ENCODE results near the gene TRAPPC14.
A peak's percentile ranks its signal among the peaks of the same experiment; 100 is the strongest.

TRAPPC14 gene

DNA sequence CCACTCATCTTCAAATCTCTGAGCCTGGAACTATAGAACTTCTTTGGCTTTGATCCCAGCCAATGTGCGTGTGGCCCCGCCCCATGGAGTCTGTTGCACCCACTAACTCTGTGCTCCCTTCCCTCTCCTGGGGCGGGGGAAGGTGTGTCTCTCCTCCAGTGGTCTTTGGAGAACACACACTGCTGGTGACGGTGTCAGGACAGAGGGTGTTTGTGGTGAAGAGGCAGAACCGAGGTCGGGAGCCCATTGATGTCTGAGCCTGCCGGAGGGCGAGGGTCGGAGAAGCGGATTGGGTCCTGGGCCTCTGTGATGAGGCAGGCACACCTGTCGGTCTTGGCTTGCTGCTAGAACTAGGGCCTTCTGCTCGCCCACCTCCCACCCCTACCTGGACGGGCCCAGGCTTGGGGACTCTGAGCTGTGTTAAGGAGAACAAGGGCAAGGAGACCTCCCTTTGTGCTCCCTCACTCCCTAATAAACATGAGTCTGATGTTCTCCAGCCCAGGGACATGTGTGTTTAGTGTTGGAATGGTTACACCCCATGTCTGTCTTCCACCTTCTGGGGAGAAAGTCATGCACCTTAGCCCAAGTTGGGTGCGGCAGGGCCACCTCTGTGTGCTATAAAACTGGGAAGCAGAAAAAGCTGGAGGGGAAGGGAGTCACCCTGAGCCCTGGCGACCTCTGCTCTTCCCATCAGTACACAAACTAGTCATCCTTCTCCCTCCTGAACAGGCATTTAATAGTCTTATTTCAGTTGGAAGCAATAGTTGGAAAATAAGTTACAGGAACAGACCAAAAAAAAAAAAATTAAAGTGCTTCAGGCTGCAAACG, 4.6 kb downstream of the TRAPPC14 start:
- Histone ChIP-seq H2BK120ac (ENCODE audit: low read depth, low read length) (no peak overlapping the region), H3K27ac (ENCODE audit: low read depth, low read length) (no peak overlapping the region), H3K27me3 (ENCODE audit: insufficient read depth, low read length, poor library complexity) (no peaks in the 10 kb centered on the region), H3K36me3 (ENCODE audit: control insufficient read depth, insufficient read depth, low read length) (peaks cover 11% of the 10 kb centered on the region), H3K56ac (ENCODE audit: low read length) (peak overlapping the region; percentile 6), H3K4ac (ENCODE audit: low read depth, low read length) (no peak overlapping the region), H3K4me2 (ENCODE audit: low read length) (no peak overlapping the region), H4K8ac (ENCODE audit: low read depth, low read length) (no peak overlapping the region), H3K79me1 (ENCODE audit: low read length) (peaks cover 18% of the 10 kb centered on the region), H3K79me2 (ENCODE audit: control insufficient read depth, insufficient read depth, low read length) (peaks cover 8% of the 10 kb centered on the region), H3K4me1 (ENCODE audit: control insufficient read depth, low read depth, low read length) (peaks cover 12% of the 10 kb centered on the region), H3K18ac (ENCODE audit: low read length) (no peak overlapping the region), H2AK5ac (ENCODE audit: low read length) (no peak overlapping the region), H3K9ac (ENCODE audit: low read length) (no peak overlapping the region), H4K5ac (ENCODE audit: low read length) (no peak overlapping the region), H3K23ac (ENCODE audit: low read length) (peak overlapping the region; percentile 76), H3K4me3 (ENCODE audit: low read length) (no peak overlapping the region), H2BK15ac (replicated peaks; ENCODE audit: low read depth) (no peak overlapping the region), H2BK5ac (ENCODE audit: low read length) (no peak overlapping the region)
- WGBS (ENCODE audit: extremely low coverage, insufficient coverage, low lambda C conversion rate) = no CpG with 5 or more reads among the region's 16 CpGs
- DNase-seq = no peak

DNA sequence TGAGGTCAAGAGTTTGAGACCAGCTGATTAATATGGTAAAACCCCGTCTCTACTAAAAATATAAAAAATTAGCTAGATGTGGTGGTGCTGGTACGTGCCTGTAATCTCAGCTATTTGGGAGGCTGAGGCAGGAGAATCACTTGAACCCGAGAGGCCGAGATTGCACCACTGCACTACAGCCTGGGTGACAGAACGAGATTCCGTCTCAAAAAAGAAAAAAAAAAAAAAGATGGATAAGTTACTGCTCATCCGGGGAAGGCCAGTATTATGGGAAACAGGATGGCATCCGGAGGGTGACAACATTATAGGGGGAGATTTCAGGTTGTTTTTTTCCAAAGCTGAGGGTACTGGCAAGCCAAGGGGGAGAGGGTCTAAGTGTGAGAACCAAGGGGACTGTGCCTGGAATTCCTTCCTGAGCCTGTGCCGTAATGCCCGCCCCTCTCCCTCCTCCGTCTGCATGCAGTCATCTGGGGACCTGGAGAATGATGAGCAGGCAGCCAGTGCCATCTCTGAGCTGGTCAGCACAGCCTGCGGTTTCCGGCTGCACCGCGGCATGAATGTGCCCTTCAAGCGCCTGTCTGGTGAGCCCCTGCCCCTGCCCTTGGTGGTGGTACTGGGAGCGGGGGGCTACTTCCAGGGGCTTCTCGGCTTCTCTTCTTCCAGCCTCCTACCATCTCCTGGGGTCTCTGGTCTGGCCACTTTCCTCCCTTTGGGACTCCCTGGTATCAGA, 5.4 kb downstream of the TRAPPC14 start:
- H3K18ac ChIP-seq (ENCODE audit: low read length) = no peak overlapping the region
- H2AK5ac ChIP-seq (ENCODE audit: low read length) = no peak overlapping the region
- no CpG with 5 or more reads among the region's 18 CpGs for WGBS (ENCODE audit: extremely low coverage, insufficient coverage, low lambda C conversion rate)
- H3K27ac ChIP-seq (ENCODE audit: low read depth, low read length) = no peak overlapping the region
- H2BK5ac ChIP-seq (ENCODE audit: low read length) = no peak overlapping the region
- peaks cover 11% of the 10 kb centered on the region for H3K36me3 ChIP-seq (ENCODE audit: control insufficient read depth, insufficient read depth, low read length)
- H4K5ac ChIP-seq (ENCODE audit: low read length) = no peak overlapping the region
- H3K56ac ChIP-seq (ENCODE audit: low read length) = no peak overlapping the region
- H3K4ac ChIP-seq (ENCODE audit: low read depth, low read length) = no peak overlapping the region
- peaks cover 18% of the 10 kb centered on the region for H3K79me1 ChIP-seq (ENCODE audit: low read length)
- H3K79me2 ChIP-seq (ENCODE audit: control insufficient read depth, insufficient read depth, low read length) = peaks cover 8% of the 10 kb centered on the region
- no peak overlapping the region for H4K8ac ChIP-seq (ENCODE audit: low read depth, low read length)
- no peak overlapping the region for H3K4me3 ChIP-seq (ENCODE audit: low read length)
- no peaks in the 10 kb centered on the region for H3K27me3 ChIP-seq (ENCODE audit: insufficient read depth, low read length, poor library complexity)
- H3K4me2 ChIP-seq (ENCODE audit: low read length) = no peak overlapping the region
- peaks cover 14% of the 10 kb centered on the region for H3K4me1 ChIP-seq (ENCODE audit: control insufficient read depth, low read depth, low read length)
- H2BK120ac ChIP-seq (ENCODE audit: low read depth, low read length) = no peak overlapping the region
- no peak for DNase-seq
- H3K23ac ChIP-seq (ENCODE audit: low read length) = no peak overlapping the region
- H3K9ac ChIP-seq (ENCODE audit: low read length) = no peak overlapping the region
- H2BK15ac ChIP-seq (replicated peaks; ENCODE audit: low read depth) = no peak overlapping the region

DNA sequence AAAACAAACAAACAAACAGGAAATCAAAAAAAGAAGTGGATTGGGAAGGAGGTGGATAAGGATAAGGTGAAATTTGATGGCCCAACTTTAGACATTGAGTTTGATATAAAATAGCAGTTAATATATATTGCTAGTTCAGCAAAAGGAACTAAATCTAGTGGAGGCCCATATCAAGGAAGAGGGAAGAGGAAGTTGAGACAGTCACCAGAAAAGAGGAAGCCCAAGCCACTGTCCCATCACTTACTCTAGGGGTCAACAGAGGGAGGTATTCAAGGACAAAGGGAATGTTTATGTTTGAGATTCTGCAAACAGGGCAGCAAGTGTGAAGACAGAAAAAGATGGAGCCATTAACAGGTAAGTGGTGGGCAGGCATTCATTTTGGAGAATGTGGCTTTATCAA, 6.1 kb downstream of the TRAPPC14 start:
- Histone ChIP-seq H3K79me2 (ENCODE audit: control insufficient read depth, insufficient read depth, low read length) (peaks cover 8% of the 10 kb centered on the region), H3K79me1 (ENCODE audit: low read length) (peaks cover 15% of the 10 kb centered on the region), H3K4ac (ENCODE audit: low read depth, low read length) (no peak overlapping the region), H3K9ac (ENCODE audit: low read length) (no peak overlapping the region), H2BK120ac (ENCODE audit: low read depth, low read length) (no peak overlapping the region), H2BK15ac (replicated peaks; ENCODE audit: low read depth) (no peak overlapping the region), H2AK5ac (ENCODE audit: low read length) (no peak overlapping the region), H3K18ac (ENCODE audit: low read length) (no peak overlapping the region), H3K27me3 (ENCODE audit: insufficient read depth, low read length, poor library complexity) (no peaks in the 10 kb centered on the region), H3K4me2 (ENCODE audit: low read length) (no peak overlapping the region), H4K8ac (ENCODE audit: low read depth, low read length) (no peak overlapping the region), H3K23ac (ENCODE audit: low read length) (no peak overlapping the region), H2BK5ac (ENCODE audit: low read length) (no peak overlapping the region), H3K27ac (ENCODE audit: low read depth, low read length) (no peak overlapping the region), H3K36me3 (ENCODE audit: control insufficient read depth, insufficient read depth, low read length) (peaks cover 11% of the 10 kb centered on the region), H3K4me1 (ENCODE audit: control insufficient read depth, low read depth, low read length) (peaks cover 10% of the 10 kb centered on the region), H3K56ac (ENCODE audit: low read length) (no peak overlapping the region), H4K5ac (ENCODE audit: low read length) (no peak overlapping the region), H3K4me3 (ENCODE audit: low read length) (no peak overlapping the region)
- DNase-seq = peak; percentile 15

DNA sequence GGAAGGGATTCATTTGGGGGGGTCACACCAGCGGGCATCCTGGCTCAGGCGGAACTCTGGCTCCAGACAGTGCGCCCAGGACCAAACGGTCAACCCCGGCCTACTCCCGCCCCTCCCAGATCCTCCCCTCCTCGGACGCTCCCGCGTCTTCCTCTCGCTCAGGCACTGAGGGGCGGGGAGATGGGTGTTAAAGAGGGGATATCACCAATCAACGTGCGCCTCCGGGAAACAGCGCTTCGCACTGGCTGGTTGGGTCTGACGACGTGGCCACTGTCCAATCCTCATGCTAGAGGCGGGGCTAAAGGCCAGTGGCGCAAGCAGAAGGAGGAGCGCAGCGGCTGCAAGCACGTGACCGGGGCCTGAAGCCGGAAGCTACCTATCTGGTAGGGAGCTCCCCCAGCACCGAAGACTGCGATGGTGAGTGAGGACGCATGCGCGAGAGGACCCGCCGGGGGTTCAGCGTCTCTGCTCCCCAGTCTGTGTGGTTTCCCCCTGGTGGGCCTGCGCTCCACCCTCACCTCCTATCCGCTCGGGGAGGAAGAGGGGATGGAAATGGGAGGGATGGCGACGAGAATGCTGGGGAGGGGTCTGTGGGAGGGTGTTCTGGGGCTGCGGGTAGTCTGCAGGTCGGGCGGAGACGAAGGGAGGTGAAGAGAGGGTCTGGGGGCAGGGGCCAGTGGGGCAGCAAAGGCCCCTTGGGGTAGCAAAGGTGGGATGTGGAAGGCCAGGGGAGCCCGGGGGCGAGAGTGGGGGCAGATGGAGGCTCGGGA, 9.8 kb downstream of the TRAPPC14 start, which contains the start of gene LAMTOR4:
Gene LAMTOR4, plus strand, starts transcription at position 360 of the 770 bp plus-strand sequence. Its CDS starts 55 bp downstream, at position 415.
- H2BK120ac ChIP-seq (ENCODE audit: low read depth, low read length) = no peak within 1 kb of the TSS
- H3K36me3 ChIP-seq (ENCODE audit: control insufficient read depth, insufficient read depth, low read length) = no peaks in the 10 kb centered on the region
- peak within 1 kb of the TSS; percentile 8 for H3K18ac ChIP-seq (ENCODE audit: low read length)
- peak within 1 kb of the TSS; percentile 86 for H2BK5ac ChIP-seq (ENCODE audit: low read length)
- no peak within 1 kb of the TSS for H4K5ac ChIP-seq (ENCODE audit: low read length)
- H3K4me3 ChIP-seq (ENCODE audit: low read length) = peak within 1 kb of the TSS; percentile 90
- DNase-seq = peak; percentile 100
- H3K56ac ChIP-seq (ENCODE audit: low read length) = peak within 1 kb of the TSS; percentile 100
- H3K4me1 ChIP-seq (ENCODE audit: control insufficient read depth, low read depth, low read length) = peaks cover 2% of the 10 kb centered on the region
- H3K4me2 ChIP-seq (ENCODE audit: low read length) = peak within 1 kb of the TSS; percentile 87
- H3K27ac ChIP-seq (ENCODE audit: low read depth, low read length) = peak within 1 kb of the TSS; percentile 14
- H3K9ac ChIP-seq (ENCODE audit: low read length) = peak within 1 kb of the TSS; percentile 97
- no peak within 1 kb of the TSS for H3K23ac ChIP-seq (ENCODE audit: low read length)
- peaks cover 3% of the 10 kb centered on the region for H3K79me1 ChIP-seq (ENCODE audit: low read length)
- WGBS (ENCODE audit: extremely low coverage, insufficient coverage, low lambda C conversion rate) = no CpG with 5 or more reads among the region's 46 CpGs
- H3K27me3 ChIP-seq (ENCODE audit: insufficient read depth, low read length, poor library complexity) = no peaks in the 10 kb centered on the region
- H4K8ac ChIP-seq (ENCODE audit: low read depth, low read length) = peak within 1 kb of the TSS; percentile 65
- H3K4ac ChIP-seq (ENCODE audit: low read depth, low read length) = peak within 1 kb of the TSS; percentile 62
- H2AK5ac ChIP-seq (ENCODE audit: low read length) = no peak within 1 kb of the TSS
- H3K79me2 ChIP-seq (ENCODE audit: control insufficient read depth, insufficient read depth, low read length) = peaks cover 8% of the 10 kb centered on the region
- no peak within 1 kb of the TSS for H2BK15ac ChIP-seq (replicated peaks; ENCODE audit: low read depth)

DNA sequence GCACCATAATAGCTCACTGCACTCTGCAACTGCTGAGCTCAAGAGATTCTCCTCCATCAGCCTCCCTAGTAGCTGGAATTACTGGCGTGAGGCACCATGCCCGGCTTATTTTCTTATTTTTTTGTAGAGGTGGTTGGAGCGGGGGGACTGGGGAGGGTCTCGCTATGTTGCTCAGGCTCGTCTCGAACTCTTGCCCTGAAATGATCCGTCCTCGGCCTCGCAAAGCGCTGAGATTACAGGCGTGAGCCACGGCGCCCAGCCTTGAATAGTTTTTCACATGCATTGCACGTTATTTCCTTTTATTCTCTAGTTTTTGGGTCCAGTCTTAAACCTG, 10.3 kb downstream of the TRAPPC14 start:
- Histone ChIP-seq H3K23ac (ENCODE audit: low read length) (no peak overlapping the region), H2BK120ac (ENCODE audit: low read depth, low read length) (no peak overlapping the region), H3K4ac (ENCODE audit: low read depth, low read length) (no peak overlapping the region), H3K27me3 (ENCODE audit: insufficient read depth, low read length, poor library complexity) (no peaks in the 10 kb centered on the region), H4K5ac (ENCODE audit: low read length) (no peak overlapping the region), H2BK15ac (replicated peaks; ENCODE audit: low read depth) (no peak overlapping the region), H3K27ac (ENCODE audit: low read depth, low read length) (no peak overlapping the region), H3K4me3 (ENCODE audit: low read length) (no peak overlapping the region), H3K56ac (ENCODE audit: low read length) (peak overlapping the region; percentile 86), H2AK5ac (ENCODE audit: low read length) (no peak overlapping the region), H3K79me1 (ENCODE audit: low read length) (peaks cover 3% of the 10 kb centered on the region), H3K36me3 (ENCODE audit: control insufficient read depth, insufficient read depth, low read length) (no peaks in the 10 kb centered on the region), H3K18ac (ENCODE audit: low read length) (no peak overlapping the region), H3K9ac (ENCODE audit: low read length) (peak overlapping the region; percentile 76), H4K8ac (ENCODE audit: low read depth, low read length) (peak overlapping the region; percentile 65), H2BK5ac (ENCODE audit: low read length) (no peak overlapping the region), H3K79me2 (ENCODE audit: control insufficient read depth, insufficient read depth, low read length) (peaks cover 8% of the 10 kb centered on the region), H3K4me2 (ENCODE audit: low read length) (peak overlapping the region; percentile 62), H3K4me1 (ENCODE audit: control insufficient read depth, low read depth, low read length) (peaks cover 2% of the 10 kb centered on the region)
- no CpG with 5 or more reads among the region's 14 CpGs for WGBS (ENCODE audit: extremely low coverage, insufficient coverage, low lambda C conversion rate)
- no peak for DNase-seq

Data from mesendoderm (in vitro differentiated cells).